GM21515 (cell line): ENCODE results near the gene EPSTI1.
"Not testable (repeated sequence)": the region's sequence is repeated elsewhere in the genome, so short reads cannot be mapped to it uniquely, and the experiment has no call there.

Source experiments
- ATAC-seq: cut with Tn5 transposase; IDR thresholded peaks from one replicate; pipeline ENCODE4 v1.9.1; 2021; ENCODE audit not compliant: unreplicated experiment

The EPSTI1 gene

GRCh38 chr13:43006893-43007631 lies 15.0 kb upstream of the EPSTI1 start:
- no peak for ATAC-seq

DNA sequence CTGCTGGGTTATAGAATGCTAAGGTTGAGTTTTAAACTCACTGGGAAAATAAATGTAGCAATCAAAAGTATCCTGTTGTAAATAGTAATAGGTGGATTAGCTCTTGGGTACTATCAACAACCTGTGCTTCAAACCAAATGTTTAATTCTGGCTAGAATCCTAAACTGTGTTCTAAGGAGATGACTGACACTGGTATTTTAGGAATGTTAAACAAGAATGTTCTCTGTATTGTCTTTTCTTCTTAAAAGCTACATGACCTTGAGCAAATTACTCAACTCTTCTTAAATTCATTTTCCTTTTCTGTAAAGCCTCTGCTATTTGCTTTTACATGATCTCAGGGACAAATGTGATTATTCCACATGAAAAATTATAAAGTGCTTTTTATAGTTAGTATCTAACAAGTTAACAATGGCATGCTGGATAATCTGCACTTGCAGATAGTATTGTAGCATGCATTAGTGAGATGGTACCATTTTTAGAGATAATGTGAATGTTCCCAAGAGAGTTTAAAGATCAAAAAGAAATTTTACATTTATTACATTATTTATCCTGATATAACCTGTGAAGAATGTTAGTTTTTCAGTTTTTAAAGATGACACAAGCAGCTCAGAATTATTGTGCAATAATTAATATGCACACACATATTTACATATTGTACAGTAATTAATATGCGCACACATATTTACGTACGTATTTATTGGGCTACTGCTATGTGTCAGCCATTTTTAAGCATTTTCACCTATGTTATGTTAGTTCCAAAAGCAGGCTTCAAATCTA lies 13.6 kb upstream of the EPSTI1 start:
- ATAC-seq, result no peak

DNA sequence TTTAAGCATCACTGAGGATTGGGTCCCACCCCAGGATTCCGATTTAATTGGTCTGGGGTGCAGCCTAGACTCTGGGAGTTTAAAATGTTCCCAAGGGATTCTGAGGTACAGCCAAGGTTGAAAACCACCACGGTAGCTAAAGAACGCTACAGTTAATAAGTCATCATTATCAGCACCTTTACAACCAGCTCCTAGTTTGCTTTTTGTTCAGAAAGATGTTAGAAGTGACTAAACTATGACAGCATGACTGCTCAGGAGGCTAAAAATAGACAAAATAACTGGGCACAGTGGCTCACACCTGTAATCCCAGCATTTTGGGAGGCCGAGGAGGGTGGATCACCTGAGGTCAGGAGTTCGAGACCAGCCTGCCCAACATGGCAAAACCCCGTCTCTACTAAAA lies 11.7 kb upstream of the EPSTI1 start:
- ATAC-seq, result no peak

DNA sequence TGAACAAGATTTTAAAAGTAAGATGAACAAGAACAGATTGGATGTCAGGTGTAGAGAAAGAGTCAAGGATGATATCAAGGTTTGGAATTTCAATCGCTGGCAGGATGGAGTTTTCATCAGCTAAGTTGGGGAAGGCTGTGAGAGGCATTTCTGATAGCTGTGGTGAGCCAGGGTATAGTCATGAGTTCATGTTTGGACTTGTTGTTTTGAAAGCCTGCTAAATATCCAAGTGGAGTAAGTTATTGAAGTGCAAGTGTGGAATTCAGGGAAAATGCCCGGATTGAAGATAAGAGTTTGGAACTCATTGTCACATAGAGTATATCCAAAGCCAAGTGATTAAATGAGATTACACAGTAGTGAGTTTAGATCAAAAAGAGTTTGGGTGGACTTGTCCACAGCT lies 11.0 kb upstream of the EPSTI1 start:
- no peak for ATAC-seq

GRCh38 chr13:43002021-43002420 lies 10.0 kb upstream of the EPSTI1 start:
- no peak for ATAC-seq

GRCh38 chr13:43000676-43001075 lies 8.6 kb upstream of the EPSTI1 start:
- no peak for ATAC-seq

DNA sequence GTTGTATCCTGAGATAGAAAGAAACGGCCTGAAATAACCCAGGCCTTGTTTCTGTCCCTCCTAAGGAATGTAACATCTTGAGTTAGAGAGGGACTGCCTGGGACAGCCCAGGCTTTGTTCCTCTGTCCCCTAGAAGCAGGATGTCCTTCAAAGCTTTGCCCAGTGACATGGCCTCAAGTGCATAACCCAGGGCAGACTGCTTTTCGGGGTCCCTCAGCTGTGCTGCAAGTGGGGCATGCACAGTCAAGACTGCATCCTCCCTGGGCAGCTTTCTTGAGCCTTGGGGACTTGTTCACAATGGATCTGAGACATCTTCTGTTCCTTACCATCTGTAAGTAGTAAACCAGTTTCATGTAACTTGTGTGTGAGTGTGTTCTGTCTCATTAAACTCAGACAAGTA lies 7.5 kb upstream of the EPSTI1 start:
- ATAC-seq, result no peak

DNA sequence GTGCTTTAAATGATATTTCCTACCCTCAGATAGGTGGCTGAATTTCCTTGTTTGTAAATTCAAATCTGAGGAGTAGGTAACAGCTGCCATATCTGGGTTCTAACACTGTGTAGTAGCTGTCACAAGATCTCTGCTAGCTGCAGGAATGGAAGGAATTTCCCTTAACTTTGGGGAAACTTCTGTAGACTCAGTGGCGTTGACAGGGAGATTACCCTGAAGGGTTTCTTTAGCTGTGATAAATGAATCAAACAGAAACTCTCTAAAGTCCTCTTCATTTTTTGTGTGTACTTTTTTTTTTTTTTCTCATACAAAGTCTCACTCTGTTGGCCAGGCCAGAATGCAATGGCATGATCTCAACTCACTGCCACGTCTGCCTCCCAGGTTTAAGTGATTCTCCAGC lies 5.3 kb upstream of the EPSTI1 start:
- ATAC-seq, result no peak

- no peak for ATAC-seq
These were observed 4.5 kb upstream of the EPSTI1 start for GRCh38 chr13:42996584-42996983.

GRCh38 chr13:42994878-42995277 lies 2.8 kb upstream of the EPSTI1 start:
- no peak for ATAC-seq

DNA sequence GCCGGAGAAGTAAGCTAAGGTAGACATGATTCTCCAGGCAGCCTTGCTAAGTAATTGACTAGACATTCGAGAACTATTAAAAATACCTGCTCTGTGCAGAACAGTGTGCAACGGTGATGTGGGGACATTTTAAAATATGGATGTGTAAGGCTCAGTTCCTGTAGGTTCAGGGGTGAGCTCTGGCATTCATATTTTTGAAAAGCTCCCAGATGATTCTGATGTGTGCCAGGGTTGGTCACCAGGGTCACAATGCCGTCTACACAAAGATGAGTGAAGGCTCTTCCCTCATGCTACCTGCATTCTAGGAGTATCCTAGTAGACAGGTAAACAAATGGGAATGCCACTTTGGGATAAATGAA lies 702 bp upstream of the EPSTI1 start:
- peak; percentile 16 for ATAC-seq

DNA sequence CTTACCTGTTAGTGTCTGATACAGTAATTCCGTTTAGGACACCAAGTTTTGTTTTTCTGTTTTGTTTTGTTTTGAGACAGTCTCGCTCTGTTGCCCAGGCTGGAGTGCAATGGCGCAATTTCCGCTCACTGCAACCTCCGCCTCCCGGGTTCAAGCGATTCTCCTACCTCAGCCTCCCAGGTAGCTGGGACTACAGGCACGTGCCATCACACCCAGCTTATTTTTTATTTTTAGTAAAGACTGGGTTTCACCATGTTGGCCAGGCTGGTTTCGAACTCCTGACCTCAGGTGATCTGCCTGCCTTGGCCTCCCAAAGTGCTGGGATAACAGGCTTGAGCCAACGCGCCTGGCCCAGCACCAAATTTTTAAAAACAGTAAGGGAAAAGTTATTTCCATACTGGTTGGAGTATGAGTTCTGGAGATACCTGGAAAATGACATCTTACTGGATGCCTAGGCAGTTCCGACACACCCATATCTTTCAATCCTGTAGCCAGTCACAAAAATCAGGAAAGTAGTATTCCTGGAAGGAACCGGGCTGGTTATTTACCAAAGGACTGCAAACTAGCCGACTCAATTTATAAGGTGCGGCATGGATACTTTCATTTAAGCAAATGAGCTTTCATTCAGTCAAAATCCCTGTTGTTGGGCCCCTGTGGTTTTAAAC lies 676 bp downstream of the EPSTI1 start:
- not testable (repeated sequence) for ATAC-seq

DNA sequence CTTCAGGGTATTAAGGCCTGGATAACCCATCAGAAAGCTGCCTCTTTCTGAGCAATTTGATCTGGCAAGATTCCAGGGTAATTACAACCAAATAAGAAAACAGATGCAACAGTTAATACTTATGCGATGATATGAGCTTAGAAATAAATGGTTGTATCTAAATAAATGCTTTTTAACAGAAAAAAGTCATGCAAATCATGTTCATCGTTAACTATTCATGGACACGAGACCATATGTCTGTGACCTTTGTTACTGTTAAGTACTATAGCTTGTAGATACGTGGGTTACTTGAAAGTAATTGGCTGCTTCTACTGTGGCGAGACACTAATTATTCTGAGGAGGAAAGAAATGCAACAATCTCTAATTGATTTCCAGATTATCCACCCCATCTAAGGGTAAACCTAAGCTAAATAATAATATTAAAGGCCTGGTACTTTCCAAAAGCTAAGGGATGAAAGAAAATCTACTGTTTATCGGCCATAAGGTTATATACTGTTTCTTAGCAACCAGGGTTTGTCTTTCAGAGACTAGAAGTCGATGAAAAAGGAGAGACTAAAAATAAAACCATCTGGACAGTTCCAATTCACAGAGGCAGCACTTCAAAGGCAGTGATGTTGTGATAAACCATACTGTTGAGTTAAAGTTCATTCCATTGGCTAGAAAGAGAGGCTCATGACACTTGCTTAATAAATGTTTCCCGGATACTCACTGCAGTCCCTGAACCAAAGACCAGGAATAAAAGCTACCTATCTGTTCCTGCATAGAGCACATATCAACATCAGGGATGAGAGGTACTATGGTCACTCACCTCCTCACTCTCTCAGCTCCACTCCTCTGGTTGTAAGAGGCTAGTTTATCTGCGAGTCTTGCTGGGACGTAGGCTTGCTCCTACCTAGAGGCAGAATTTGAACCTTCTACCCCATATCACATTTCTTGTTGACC lies 1.5 kb downstream of the EPSTI1 start:
- no peak for ATAC-seq

DNA sequence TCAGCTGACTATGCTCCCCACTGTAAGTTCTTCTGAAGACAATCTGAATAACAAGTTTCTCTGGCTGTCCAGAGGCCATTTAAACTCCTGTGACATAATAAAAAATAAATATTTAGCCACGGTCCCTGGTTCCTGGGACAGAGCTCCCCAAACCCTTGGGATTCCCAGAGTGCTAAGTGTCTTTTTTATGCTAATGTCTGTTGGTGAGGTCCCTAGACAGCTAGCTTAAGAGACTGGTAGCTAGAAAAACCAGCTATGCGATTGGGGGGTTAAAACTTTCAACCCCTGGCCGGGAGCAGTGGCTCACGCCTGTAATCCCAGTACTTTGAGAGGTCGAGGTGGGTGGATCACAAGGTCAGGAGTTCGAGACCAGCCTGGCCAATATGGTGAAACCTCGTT lies 5.9 kb downstream of the EPSTI1 start:
- ATAC-seq, result no peak

DNA sequence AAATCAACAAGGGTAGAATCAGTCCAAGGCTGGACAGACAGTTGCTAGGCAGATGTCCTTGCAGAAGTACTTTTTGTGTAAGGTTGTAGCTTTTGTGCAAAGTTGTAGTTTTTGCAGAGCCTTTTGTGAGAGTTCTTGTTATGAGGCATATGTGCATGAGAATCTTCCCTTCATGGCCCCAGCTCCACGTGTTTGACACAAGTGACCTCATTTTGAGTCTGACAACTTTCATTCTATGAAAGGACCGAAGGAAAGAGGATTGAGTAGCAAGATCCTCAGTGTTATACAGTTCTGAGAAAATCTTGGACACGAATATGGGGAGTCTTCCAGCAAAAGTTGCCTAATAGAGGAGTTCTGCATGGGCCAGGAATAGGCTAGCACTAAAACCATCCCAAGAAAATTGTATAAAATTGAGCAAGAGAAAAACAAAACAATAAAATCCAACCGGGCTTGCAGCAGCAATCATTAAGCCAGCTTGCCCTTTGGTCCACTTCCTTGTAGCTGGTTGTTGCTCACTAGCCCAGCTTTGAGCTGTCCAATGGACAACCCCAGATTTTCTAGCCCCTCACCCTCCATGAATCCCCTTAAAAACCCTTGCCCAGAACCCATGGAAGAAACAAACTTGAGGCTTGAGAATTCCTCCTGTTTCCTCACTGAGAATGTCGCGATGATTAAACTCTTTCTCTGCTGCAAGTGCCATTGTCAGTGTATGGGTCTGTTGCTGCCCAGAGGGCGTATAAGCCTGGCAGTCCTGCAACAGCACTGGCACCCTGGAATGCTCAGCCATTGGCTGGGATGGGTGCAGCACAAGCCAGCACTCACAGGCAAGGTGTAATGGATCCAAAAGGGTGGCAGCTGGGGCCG lies 6.5 kb downstream of the EPSTI1 start:
- no peak for ATAC-seq

DNA sequence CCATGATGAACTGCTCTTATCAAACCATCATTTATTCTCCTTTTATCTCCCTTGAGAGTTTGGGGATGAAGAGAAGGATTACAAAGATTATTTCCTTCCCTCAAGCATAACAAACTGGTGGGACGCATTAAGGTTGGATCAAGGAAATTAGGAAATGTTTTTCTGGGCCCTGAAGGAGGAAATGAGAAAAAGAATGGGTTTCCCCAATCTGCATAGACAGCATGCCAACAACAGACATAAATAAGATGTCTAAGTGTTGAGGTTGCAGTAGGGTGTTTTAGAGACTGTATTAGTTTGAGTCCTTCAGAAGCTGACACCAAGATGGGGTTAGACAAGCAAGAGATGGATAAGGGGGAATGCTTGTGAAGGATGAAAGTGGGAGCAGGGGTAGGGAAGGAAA lies 7.3 kb downstream of the EPSTI1 start:
- no peak for ATAC-seq

DNA sequence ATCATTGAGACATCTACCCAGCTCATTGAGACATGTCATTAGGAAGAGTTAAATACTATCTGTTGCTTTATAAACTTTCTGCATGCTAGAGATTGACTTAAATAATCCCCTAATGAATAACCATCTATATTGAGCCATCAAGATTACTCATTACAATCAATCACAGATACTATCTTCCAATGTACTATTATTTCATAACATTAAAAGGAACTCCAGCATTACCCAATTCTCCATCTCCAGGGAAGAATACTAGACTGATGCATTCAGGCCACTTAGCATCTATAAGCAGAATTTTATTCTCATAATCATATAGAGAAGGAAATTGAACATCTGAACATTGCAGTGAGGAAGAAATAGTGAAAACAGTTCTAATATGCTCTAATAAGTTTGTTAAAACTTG lies 8.0 kb downstream of the EPSTI1 start:
- no peak for ATAC-seq

- no peak for ATAC-seq
These were observed 10.2 kb downstream of the EPSTI1 start for GRCh38 chr13:42981853-42982252.

- no peak for ATAC-seq
These were observed 10.7 kb downstream of the EPSTI1 start for GRCh38 chr13:42981317-42981716.

GRCh38 chr13:42977219-42977659 lies 14.8 kb downstream of the EPSTI1 start:
- no peak for ATAC-seq
